ENCODE data around the gene EHHADH.

EHHADH gene

GRCh38 chr3:185212086-185212485 lies 41.8 kb downstream of the EHHADH start:
- no peaks in the 10 kb centered on the region for H3K9me3 ChIP-seq (ENCODE audit: insufficient read depth, low read depth, low read length)
- no peaks in the 10 kb centered on the region for H3K27me3 ChIP-seq (ENCODE audit: insufficient read depth, low read length)
- H3K4me3 ChIP-seq (ENCODE audit: low read length): no peak overlapping the region
- no peak overlapping the region for H3K9ac ChIP-seq (ENCODE audit: low read depth, low read length)
- peaks cover 14% of the 10 kb centered on the region for H3K4me1 ChIP-seq (ENCODE audit: insufficient read depth, low read length)
- WGBS: 94% methylated on average over 4 of the region's 4 CpGs
- no peak overlapping the region for H3K27ac ChIP-seq (ENCODE audit: low read depth, low read length)
- no peaks in the 10 kb centered on the region for H3K36me3 ChIP-seq (ENCODE audit: insufficient read depth, low read length)

- Histone ChIP-seq H3K36me3 (ENCODE audit: insufficient read depth, low read length) (no peaks in the 10 kb centered on the region), H3K4me3 (ENCODE audit: low read length) (no peak overlapping the region), H3K27me3 (ENCODE audit: insufficient read depth, low read length) (no peaks in the 10 kb centered on the region), H3K4me1 (ENCODE audit: insufficient read depth, low read length) (peaks cover 1% of the 10 kb centered on the region; the same call in 1 of the 2 replicates), H3K9me3 (ENCODE audit: insufficient read depth, low read depth, low read length) (no peaks in the 10 kb centered on the region), H3K9ac (ENCODE audit: low read depth, low read length) (no peak overlapping the region), H3K27ac (ENCODE audit: low read depth, low read length) (no peak overlapping the region)
- 92% methylated on average over 4 of the region's 4 CpGs for WGBS
Observed at GRCh38 chr3:185210621-185211142, 43.2 kb downstream of the EHHADH start.

GRCh38 chr3:185208823-185209222 lies 45.0 kb downstream of the EHHADH start:
- no peaks in the 10 kb centered on the region for H3K9me3 ChIP-seq (ENCODE audit: insufficient read depth, low read depth, low read length)
- WGBS: 78% methylated on average over 1 of the region's 1 CpG
- H3K36me3 ChIP-seq (ENCODE audit: insufficient read depth, low read length): no peaks in the 10 kb centered on the region
- H3K27ac ChIP-seq (ENCODE audit: low read depth, low read length): no peak overlapping the region
- no peak overlapping the region for H3K4me3 ChIP-seq (ENCODE audit: low read length)
- no peak overlapping the region for H3K9ac ChIP-seq (ENCODE audit: low read depth, low read length)
- H3K27me3 ChIP-seq (ENCODE audit: insufficient read depth, low read length): no peaks in the 10 kb centered on the region
- no peaks in the 10 kb centered on the region for H3K4me1 ChIP-seq (ENCODE audit: insufficient read depth, low read length)

GRCh38 chr3:185207931-185208746 lies 45.7 kb downstream of the EHHADH start:
- WGBS: 94% methylated on average over 5 of the region's 6 CpGs
- no peak overlapping the region for H3K9ac ChIP-seq (ENCODE audit: low read depth, low read length)
- H3K9me3 ChIP-seq (ENCODE audit: insufficient read depth, low read depth, low read length): no peaks in the 10 kb centered on the region
- no peaks in the 10 kb centered on the region for H3K27me3 ChIP-seq (ENCODE audit: insufficient read depth, low read length)
- no peaks in the 10 kb centered on the region for H3K36me3 ChIP-seq (ENCODE audit: insufficient read depth, low read length)
- H3K27ac ChIP-seq (ENCODE audit: low read depth, low read length): no peak overlapping the region
- H3K4me3 ChIP-seq (ENCODE audit: low read length): no peak overlapping the region
- no peaks in the 10 kb centered on the region for H3K4me1 ChIP-seq (ENCODE audit: insufficient read depth, low read length)

- Histone ChIP-seq H3K27me3 (ENCODE audit: insufficient read depth, low read length) (no peaks in the 10 kb centered on the region), H3K4me1 (ENCODE audit: insufficient read depth, low read length) (no peaks in the 10 kb centered on the region), H3K9me3 (ENCODE audit: insufficient read depth, low read depth, low read length) (no peaks in the 10 kb centered on the region), H3K36me3 (ENCODE audit: insufficient read depth, low read length) (no peaks in the 10 kb centered on the region), H3K4me3 (ENCODE audit: low read length) (no peak overlapping the region), H3K9ac (ENCODE audit: low read depth, low read length) (no peak overlapping the region), H3K27ac (ENCODE audit: low read depth, low read length) (no peak overlapping the region)
- 86% methylated on average over 1 of the region's 2 CpGs for WGBS
Observed at GRCh38 chr3:185207481-185207880, 46.4 kb downstream of the EHHADH start.

- Histone ChIP-seq H3K4me3 (ENCODE audit: low read length) (no peak overlapping the region), H3K4me1 (ENCODE audit: insufficient read depth, low read length) (no peaks in the 10 kb centered on the region), H3K9ac (ENCODE audit: low read depth, low read length) (no peak overlapping the region), H3K27me3 (ENCODE audit: insufficient read depth, low read length) (no peaks in the 10 kb centered on the region), H3K27ac (ENCODE audit: low read depth, low read length) (no peak overlapping the region), H3K36me3 (ENCODE audit: insufficient read depth, low read length) (no peaks in the 10 kb centered on the region), H3K9me3 (ENCODE audit: insufficient read depth, low read depth, low read length) (no peaks in the 10 kb centered on the region)
- WGBS: 92% methylated on average over 7 of the region's 7 CpGs
Observed at GRCh38 chr3:185205865-185206264, 48.0 kb downstream of the EHHADH start.

GRCh38 chr3:185204894-185205293 lies 49.0 kb downstream of the EHHADH start:
- H3K9ac ChIP-seq (ENCODE audit: low read depth, low read length): no peak overlapping the region
- no peaks in the 10 kb centered on the region for H3K4me1 ChIP-seq (ENCODE audit: insufficient read depth, low read length)
- no peaks in the 10 kb centered on the region for H3K9me3 ChIP-seq (ENCODE audit: insufficient read depth, low read depth, low read length)
- 90% methylated on average over 1 of the region's 2 CpGs for WGBS
- H3K27me3 ChIP-seq (ENCODE audit: insufficient read depth, low read length): no peaks in the 10 kb centered on the region
- H3K4me3 ChIP-seq (ENCODE audit: low read length): no peak overlapping the region
- no peaks in the 10 kb centered on the region for H3K36me3 ChIP-seq (ENCODE audit: insufficient read depth, low read length)
- no peak overlapping the region for H3K27ac ChIP-seq (ENCODE audit: low read depth, low read length)

GRCh38 chr3:185200639-185201038 lies 53.2 kb downstream of the EHHADH start:
- WGBS: 90% methylated on average over 5 of the region's 5 CpGs
- no peak overlapping the region for H3K27ac ChIP-seq (ENCODE audit: low read depth, low read length)

GRCh38 chr3:185199671-185200070 lies 54.2 kb downstream of the EHHADH start:
- H3K27me3 ChIP-seq (ENCODE audit: insufficient read depth, low read length): no peaks in the 10 kb centered on the region
- no peak overlapping the region for H3K27ac ChIP-seq (ENCODE audit: low read depth, low read length)
- H3K36me3 ChIP-seq (ENCODE audit: insufficient read depth, low read length): no peaks in the 10 kb centered on the region
- H3K9me3 ChIP-seq (ENCODE audit: insufficient read depth, low read depth, low read length): no peaks in the 10 kb centered on the region; the same call in 1 of the 2 replicates
- H3K9ac ChIP-seq (ENCODE audit: low read depth, low read length): no peak overlapping the region
- H3K4me1 ChIP-seq (ENCODE audit: insufficient read depth, low read length): no peaks in the 10 kb centered on the region
- H3K4me3 ChIP-seq (ENCODE audit: low read length): no peak overlapping the region
- WGBS: 92% methylated on average over 5 of the region's 5 CpGs

More at GRCh38 chr3:185200639-185201038, 53.2 kb downstream of the EHHADH start:
- Histone ChIP-seq H3K4me1 (ENCODE audit: insufficient read depth, low read length) (no peaks in the 10 kb centered on the region), H3K9me3 (ENCODE audit: insufficient read depth, low read depth, low read length) (no peaks in the 10 kb centered on the region), H3K36me3 (ENCODE audit: insufficient read depth, low read length) (no peaks in the 10 kb centered on the region), H3K4me3 (ENCODE audit: low read length) (no peak overlapping the region), H3K9ac (ENCODE audit: low read depth, low read length) (no peak overlapping the region), H3K27me3 (ENCODE audit: insufficient read depth, low read length) (no peaks in the 10 kb centered on the region)

GRCh38 chr3:185199206-185199605 lies 54.6 kb downstream of the EHHADH start:
- Histone ChIP-seq H3K4me1 (ENCODE audit: insufficient read depth, low read length) (no peaks in the 10 kb centered on the region), H3K27ac (ENCODE audit: low read depth, low read length) (no peak overlapping the region), H3K9me3 (ENCODE audit: insufficient read depth, low read depth, low read length) (no peaks in the 10 kb centered on the region; the same call in 1 of the 2 replicates), H3K4me3 (ENCODE audit: low read length) (no peak overlapping the region), H3K9ac (ENCODE audit: low read depth, low read length) (no peak overlapping the region), H3K27me3 (ENCODE audit: insufficient read depth, low read length) (no peaks in the 10 kb centered on the region), H3K36me3 (ENCODE audit: insufficient read depth, low read length) (no peaks in the 10 kb centered on the region)
- 100% methylated on average over 3 of the region's 4 CpGs for WGBS

- 94% methylated on average over 2 of the region's 2 CpGs for WGBS
- Histone ChIP-seq H3K27ac (ENCODE audit: low read depth, low read length) (no peak overlapping the region), H3K4me1 (ENCODE audit: insufficient read depth, low read length) (no peaks in the 10 kb centered on the region), H3K36me3 (ENCODE audit: insufficient read depth, low read length) (no peaks in the 10 kb centered on the region), H3K9me3 (ENCODE audit: insufficient read depth, low read depth, low read length) (no peaks in the 10 kb centered on the region; the same call in 1 of the 2 replicates), H3K27me3 (ENCODE audit: insufficient read depth, low read length) (no peaks in the 10 kb centered on the region), H3K9ac (ENCODE audit: low read depth, low read length) (no peak overlapping the region), H3K4me3 (ENCODE audit: low read length) (no peak overlapping the region)
Observed at GRCh38 chr3:185197068-185197467, 56.8 kb downstream of the EHHADH start.

Measured in HUES64 (cell line).